ENCODE results near the gene MPRIP. TPM values are rescaled to one million over a fixed set of nuclear protein-coding genes. Genes with fewer than 3 reads are reported as not detected.
"Not testable (repeated sequence)": the region's sequence is repeated elsewhere in the genome, so short reads cannot be mapped to it uniquely, and the experiment has no call there.

Gene MPRIP
- 423 TPM for total RNA-seq

- DNase-seq (ENCODE audit: low spot score): no peak
These were observed at the start of gene MPRIP for GRCh38 chr17:17042384-17042736. Gene MPRIP (plus strand): TSS chr17:17042457. CDS start chr17:17042849, 392 bp downstream.

- DNase-seq (ENCODE audit: low spot score): no peak
These were observed 47.6 kb upstream of the MPRIP start for GRCh38 chr17:16994631-16995030.

GRCh38 chr17:16995930-16996329, 46.3 kb upstream of the MPRIP start:
- no peak for DNase-seq (ENCODE audit: low spot score)

- not testable (repeated sequence) for DNase-seq (ENCODE audit: low spot score)
These were observed 45.5 kb upstream of the MPRIP start for GRCh38 chr17:16996726-16997125.

- DNase-seq (ENCODE audit: low spot score): no peak
These were observed 44.5 kb upstream of the MPRIP start for GRCh38 chr17:16997514-16998429.

- DNase-seq (ENCODE audit: low spot score): no peak
These were observed 42.2 kb upstream of the MPRIP start for GRCh38 chr17:16999931-17000625.

- DNase-seq (ENCODE audit: low spot score): no peak
These were observed 41.0 kb upstream of the MPRIP start for GRCh38 chr17:17001076-17001777.

- peak; percentile 80 for DNase-seq (ENCODE audit: low spot score)
These were observed 40.3 kb upstream of the MPRIP start for GRCh38 chr17:17001874-17002520.

- not testable (repeated sequence) for DNase-seq (ENCODE audit: low spot score)
These were observed 39.2 kb upstream of the MPRIP start for GRCh38 chr17:17002731-17003715.

GRCh38 chr17:17004251-17004996, 37.8 kb upstream of the MPRIP start:
- DNase-seq (ENCODE audit: low spot score): no peak

- DNase-seq (ENCODE audit: low spot score): not testable (repeated sequence)
These were observed 37.2 kb upstream of the MPRIP start for GRCh38 chr17:17004997-17005614.

- DNase-seq (ENCODE audit: low spot score): not testable (repeated sequence)
These were observed 34.4 kb upstream of the MPRIP start for GRCh38 chr17:17007891-17008290.

- not testable (repeated sequence) for DNase-seq (ENCODE audit: low spot score)
These were observed 33.4 kb upstream of the MPRIP start for GRCh38 chr17:17008621-17009397.

- not testable (repeated sequence) for DNase-seq (ENCODE audit: low spot score)
These were observed 32.3 kb upstream of the MPRIP start for GRCh38 chr17:17009972-17010371.

GRCh38 chr17:17010545-17011034, 31.7 kb upstream of the MPRIP start:
- not testable (repeated sequence) for DNase-seq (ENCODE audit: low spot score)

GRCh38 chr17:17011043-17011907, 31.0 kb upstream of the MPRIP start:
- peak; percentile 78 for DNase-seq (ENCODE audit: low spot score)

All from ureter (tissue), 1 donor.